GM23338 (cell line): ENCODE measurements around the gene SLC35A1.

Experiments used
- CREB1 ChIP-seq: fragments of 250-450 bp; sonication (Bioruptor Pico); IDR thresholded peaks from 2 replicates; pipeline ENCODE4 v1.5.0; 2020; ENCODE audit warnings: low read depth, mild to moderate bottlenecking, moderate library complexity
- CTCF ChIP-seq, 2 experiments: fragments of 200-600 bp in 1 of 2; sonication (generic) in 1 of 2; conservative IDR thresholded peaks; 2 replicates each; pipeline versions ENCODE4 v1.5.1 to v1.6.1; 2016 to 2017; ENCODE audit warnings: antibody characterized with exemption in 2 of 2, low read depth in 2 of 2, mild to moderate bottlenecking in 2 of 2, moderate library complexity in 1 of 2
- EZH2 ChIP-seq: fragments of 200-600 bp; sonication (generic); IDR thresholded peaks from one replicate; pipeline ENCODE4 v1.8.0; 2017; ENCODE audit warnings: antibody characterized with exemption, mild to moderate bottlenecking, low read depth; ENCODE audit not compliant: unreplicated experiment
- EZH2phosphoT487 ChIP-seq: fragments of 200-600 bp; sonication (generic); IDR thresholded peaks from one replicate; pipeline ENCODE4 v1.8.1; 2018; ENCODE audit warnings: antibody characterized with exemption; ENCODE audit not compliant: unreplicated experiment
- POLR2AphosphoS5 ChIP-seq: IDR thresholded peaks from 2 replicates; pipeline ENCODE4 v1.6.1; 2016; ENCODE audit warnings: antibody characterized with exemption, low read depth
- REST ChIP-seq: IDR thresholded peaks from one replicate; pipeline ENCODE4 v1.6.1; 2018; ENCODE audit warnings: antibody characterized with exemption; ENCODE audit not compliant: unreplicated experiment
- STAT1 ChIP-seq: IDR thresholded peaks from one replicate; pipeline ENCODE4 v1.6.1; 2016; ENCODE audit warnings: antibody characterized with exemption; ENCODE audit not compliant: unreplicated experiment
- ZNF462 ChIP-seq: fragments of 250-450 bp; sonication (Bioruptor Pico); IDR thresholded peaks from 2 replicates; pipeline ENCODE4 v1.5.0; 2020; ENCODE audit warnings: mild to moderate bottlenecking, moderate library complexity
- TF ChIP-seq, protein P1 (sequence below): IDR thresholded peaks from 2 replicates; pipeline ENCODE4 v1.6.1; 2016; ENCODE audit warnings: antibody characterized with exemption

DNA sequence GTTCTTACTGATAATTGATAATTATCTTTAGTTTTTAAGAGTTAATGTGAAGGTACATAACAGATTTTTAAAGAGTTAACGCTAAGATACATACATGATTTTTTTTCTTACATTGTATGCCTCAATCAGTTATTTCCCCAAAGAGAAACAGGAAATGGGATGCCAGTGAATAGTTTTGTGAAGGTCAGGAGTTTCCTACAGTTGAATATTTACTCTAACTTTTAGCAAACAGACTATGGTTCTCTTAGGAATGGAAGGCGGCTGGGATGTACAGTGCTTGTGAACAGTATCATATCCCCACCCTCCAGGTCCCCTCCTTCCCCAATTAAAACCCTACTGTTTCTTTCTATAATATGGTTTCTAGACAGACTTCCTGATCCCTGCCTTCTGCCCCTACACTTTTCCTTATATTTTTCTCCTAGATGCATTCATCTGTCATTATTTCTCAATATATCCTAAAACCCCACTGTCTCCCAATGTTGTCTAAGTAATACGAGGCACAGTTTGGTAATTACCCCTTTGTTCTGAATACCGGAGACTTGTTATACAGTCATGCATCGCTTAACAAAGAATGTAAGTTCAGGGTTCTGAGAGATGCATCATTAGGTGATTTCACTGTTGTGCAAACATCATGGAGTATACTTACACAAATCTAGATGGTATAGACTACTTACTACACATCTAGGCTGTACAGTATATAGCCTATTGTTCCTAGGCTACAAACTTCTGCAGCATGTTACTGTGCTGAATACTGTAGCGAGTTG, 29.2 kb downstream of the SLC35A1 start:
- TF ChIP-seq CTCF (conservative IDR thresholded peaks at IDR 0.05; ENCODE audit: low read depth in 2 of 2) (no peak), POLR2AphosphoS5 (no peak), EZH2 (no peak), ZNF462 (CRISPR knock-in tag) (no peak), CREB1 (no peak), EZH2phosphoT487 (no peak), STAT1 (no peak), REST (no peak)
- TF ChIP-seq, protein P1, sequence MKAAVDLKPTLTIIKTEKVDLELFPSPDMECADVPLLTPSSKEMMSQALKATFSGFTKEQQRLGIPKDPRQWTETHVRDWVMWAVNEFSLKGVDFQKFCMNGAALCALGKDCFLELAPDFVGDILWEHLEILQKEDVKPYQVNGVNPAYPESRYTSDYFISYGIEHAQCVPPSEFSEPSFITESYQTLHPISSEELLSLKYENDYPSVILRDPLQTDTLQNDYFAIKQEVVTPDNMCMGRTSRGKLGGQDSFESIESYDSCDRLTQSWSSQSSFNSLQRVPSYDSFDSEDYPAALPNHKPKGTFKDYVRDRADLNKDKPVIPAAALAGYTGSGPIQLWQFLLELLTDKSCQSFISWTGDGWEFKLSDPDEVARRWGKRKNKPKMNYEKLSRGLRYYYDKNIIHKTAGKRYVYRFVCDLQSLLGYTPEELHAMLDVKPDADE: no peak
